HepG2 (cell line): ENCODE results near the gene ONECUT1. TPM values are rescaled to one million over a fixed set of nuclear protein-coding genes. Genes with fewer than 3 reads are reported as not detected.

Experiments used
- ARNTL ChIP-seq: sonication (generic); formaldehyde crosslinking; IDR thresholded peaks from 2 replicates; pipeline ENCODE4 v1.4.0; 2020; ENCODE audit warnings: mild to moderate bottlenecking, missing genetic modification reagents
- DNMT3B ChIP-seq: conservative IDR thresholded peaks from 2 replicates; pipeline ENCODE4 v1.6.1; 2016; ENCODE audit warnings: missing biosample characterization, control low read depth
- EHMT2 ChIP-seq: fragments of 200-600 bp; sonication (generic); IDR thresholded peaks from 2 replicates; pipeline ENCODE4 v1.7.0; 2017; ENCODE audit warnings: antibody characterized with exemption, low read depth, low read length, borderline replicate concordance
- GTF2F1 ChIP-seq: fragments of 150-350 bp; IDR thresholded peaks from 2 replicates; pipeline ENCODE4 v1.6.1; 2014; ENCODE audit warnings: low read length
- HES4 ChIP-seq: sonication (generic); formaldehyde crosslinking; IDR thresholded peaks from 2 replicates; pipeline ENCODE4 v1.9.0; 2021; ENCODE audit warnings: mild to moderate bottlenecking, missing genetic modification reagents, borderline replicate concordance
- HIVEP1 ChIP-seq: sonication (generic); formaldehyde crosslinking; IDR thresholded peaks from 2 replicates; pipeline ENCODE4 v1.4.0; 2020; ENCODE audit warnings: mild to moderate bottlenecking, missing genetic modification reagents
- MAF1 ChIP-seq: sonication (generic); formaldehyde crosslinking; IDR thresholded peaks from 2 replicates; pipeline ENCODE4 v1.5.0; 2020; ENCODE audit warnings: missing genetic modification reagents, borderline replicate concordance
- RORA ChIP-seq: sonication (generic); formaldehyde crosslinking; IDR thresholded peaks from 2 replicates; pipeline ENCODE4 v1.5.0; 2020; ENCODE audit warnings: mild to moderate bottlenecking, missing genetic modification reagents, moderate library complexity
- SOX13 ChIP-seq, 3 experiments: fragments of 450-650 bp in 1 of 3; sonication (generic) in 1 of 3; formaldehyde crosslinking in 1 of 3; IDR thresholded peaks in 2 of 3; conservative IDR thresholded peaks in 1 of 3; 2 replicates each; pipeline versions ENCODE4 v1.5.0 to v1.6.1; 2016 to 2020; ENCODE audit warnings: antibody characterized with exemption in 1 of 3, mild to moderate bottlenecking in 1 of 3, missing compliant biosample characterization in 1 of 3, missing genetic modification reagents in 1 of 3, moderate library complexity in 1 of 3
- SOX6 ChIP-seq, 2 experiments: fragments of 450-650 bp in 1 of 2; sonication (generic) in 1 of 2; formaldehyde crosslinking in 1 of 2; IDR thresholded peaks; 2 replicates each; pipeline versions ENCODE4 v1.4.0 to v1.6.1; 2017 to 2020; ENCODE audit warnings: antibody characterized with exemption in 1 of 2, mild to moderate bottlenecking in 1 of 2, missing genetic modification reagents in 1 of 2
- YEATS2 ChIP-seq: sonication (generic); formaldehyde crosslinking; IDR thresholded peaks from 2 replicates; pipeline ENCODE4 v1.4.0; 2020; ENCODE audit warnings: missing genetic modification reagents, borderline replicate concordance
- ZBTB7A ChIP-seq: sonication (generic); formaldehyde crosslinking; IDR thresholded peaks from 2 replicates; pipeline ENCODE4 v1.8.0; 2022; ENCODE audit warnings: mild to moderate bottlenecking, missing genetic modification reagents
- ZNF678 ChIP-seq: sonication (generic); formaldehyde crosslinking; IDR thresholded peaks from 2 replicates; pipeline ENCODE4 v1.4.0; 2020; ENCODE audit warnings: mild to moderate bottlenecking, missing genetic modification reagents
- polyA plus RNA-seq, 8 experiments: library from polyadenylated mRNA; depleted of rRNA in 3 of 8; stranded (reverse) in 7 of 8; unstranded in 1 of 8; fragments of >200 nt; fragmentation: Illumina TruSeq in 4 of 8; extraction: Trizol in 4 of 8; gene quantifications; 2 replicates each; pipeline versions ENCODE4 v1.2.1 to v1.2.3, GENCODE V29; 2011 to 2016; ENCODE audit warnings: low read depth in 4 of 8, missing spikeins in 1 of 8, mixed read lengths in 1 of 8; ENCODE audit not compliant: insufficient read depth in 1 of 8
- total RNA-seq, 5 experiments: library from RNA; depleted of rRNA; stranded (reverse); fragments of >200 nt; fragmentation: Illumina TruSeq; extraction: Trizol; gene quantifications; 2 replicates each; pipeline ENCODE4 v1.2.3, GENCODE V29; 2016; ENCODE audit warnings: low read depth in 1 of 5
- TF ChIP-seq, protein P1 (sequence below): sonication (generic); formaldehyde crosslinking; IDR thresholded peaks from 2 replicates; pipeline ENCODE4 v1.4.0; 2020; ENCODE audit warnings: mild to moderate bottlenecking, missing genetic modification reagents
- TF ChIP-seq, protein P2 (sequence below): IDR thresholded peaks from 2 replicates; pipeline ENCODE4 v1.6.1; 2016; ENCODE audit warnings: missing genetic modification reagents, missing compliant biosample characterization
- TF ChIP-seq, protein P3 (sequence below): sonication (generic); formaldehyde crosslinking; IDR thresholded peaks from 2 replicates; pipeline ENCODE4 v1.5.1; 2020; ENCODE audit warnings: mild to moderate bottlenecking, moderate library complexity, missing genetic modification reagents
- TF ChIP-seq, protein P4 (sequence below): sonication (generic); formaldehyde crosslinking; IDR thresholded peaks from 2 replicates; pipeline ENCODE4 v1.4.0; 2020; ENCODE audit warnings: missing genetic modification reagents
- TF ChIP-seq, protein P5 (sequence below): sonication (generic); formaldehyde crosslinking; conservative IDR thresholded peaks from 2 replicates; pipeline ENCODE4 v1.4.0; 2020; ENCODE audit warnings: missing genetic modification reagents
- TF ChIP-seq, protein P6 (sequence below): IDR thresholded peaks from 2 replicates; pipeline ENCODE4 v1.6.1; 2016; ENCODE audit warnings: missing compliant biosample characterization, missing genetic modification reagents, borderline replicate concordance

ONECUT1 gene
- total and polyA plus RNA-seq, 2 of the 13 experiments (the other 11 are each of a cell fraction or from before 2014, with no cell fraction given), result 3.5 to 9.1 TPM

DNA sequence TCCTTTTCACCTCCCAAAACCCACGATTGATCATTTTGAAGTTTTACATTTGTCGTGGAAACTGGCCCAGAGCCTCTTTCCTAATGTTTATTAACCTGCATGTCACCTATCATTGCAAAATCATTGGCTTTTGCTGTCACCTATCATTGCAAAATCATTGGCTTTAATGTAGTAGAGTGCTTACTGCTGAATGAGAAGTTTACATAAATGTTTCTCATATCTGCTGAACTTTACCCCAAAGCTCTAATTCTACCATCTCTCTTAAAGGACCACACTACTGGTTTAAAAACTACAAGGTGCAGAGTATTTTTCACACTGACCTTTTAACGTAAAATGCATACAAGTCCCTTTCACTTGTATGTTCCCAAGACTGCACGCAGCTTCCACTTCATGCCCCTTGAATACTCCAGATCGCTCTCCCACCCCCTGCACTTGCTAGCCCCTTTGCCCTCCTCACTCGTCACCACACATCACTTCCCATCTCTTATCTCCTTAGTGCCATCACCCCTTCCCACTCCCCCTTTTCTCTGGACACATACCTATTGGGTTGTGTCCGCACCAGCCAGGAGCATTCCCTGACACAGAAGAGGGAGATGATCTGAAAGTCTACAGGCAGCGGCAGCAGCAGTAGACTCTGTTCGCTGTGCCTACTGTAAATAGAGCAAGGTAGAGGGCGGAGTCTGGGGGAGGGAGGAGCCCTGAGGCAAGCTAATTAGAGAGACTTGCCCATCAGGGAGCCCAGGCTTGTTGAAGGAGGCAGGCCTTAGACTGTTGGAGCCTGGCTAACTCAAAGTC lies 80.8 kb downstream of the ONECUT1 start (continued):
- TF ChIP-seq SOX13 (IDR thresholded peaks at IDR 0.05), result no peak
- no peak for TF ChIP-seq SOX13 (CRISPR knock-in tag; conservative IDR thresholded peaks at IDR 0.05 in 1 of 2, IDR thresholded peaks at IDR 0.05 in 1 of 2)
- TF ChIP-seq DNMT3B (CRISPR knock-in tag), result no peak
- TF ChIP-seq, protein P1, sequence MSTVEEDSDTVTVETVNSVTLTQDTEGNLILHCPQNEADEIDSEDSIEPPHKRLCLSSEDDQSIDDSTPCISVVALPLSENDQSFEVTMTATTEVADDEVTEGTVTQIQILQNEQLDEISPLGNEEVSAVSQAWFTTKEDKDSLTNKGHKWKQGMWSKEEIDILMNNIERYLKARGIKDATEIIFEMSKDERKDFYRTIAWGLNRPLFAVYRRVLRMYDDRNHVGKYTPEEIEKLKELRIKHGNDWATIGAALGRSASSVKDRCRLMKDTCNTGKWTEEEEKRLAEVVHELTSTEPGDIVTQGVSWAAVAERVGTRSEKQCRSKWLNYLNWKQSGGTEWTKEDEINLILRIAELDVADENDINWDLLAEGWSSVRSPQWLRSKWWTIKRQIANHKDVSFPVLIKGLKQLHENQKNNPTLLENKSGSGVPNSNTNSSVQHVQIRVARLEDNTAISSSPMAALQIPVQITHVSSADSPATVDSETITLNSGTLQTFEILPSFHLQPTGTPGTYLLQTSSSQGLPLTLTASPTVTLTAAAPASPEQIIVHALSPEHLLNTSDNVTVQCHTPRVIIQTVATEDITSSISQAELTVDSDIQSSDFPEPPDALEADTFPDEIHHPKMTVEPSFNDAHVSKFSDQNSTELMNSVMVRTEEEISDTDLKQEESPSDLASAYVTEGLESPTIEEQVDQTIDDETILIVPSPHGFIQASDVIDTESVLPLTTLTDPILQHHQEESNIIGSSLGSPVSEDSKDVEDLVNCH (CRISPR knock-in tag), result no peak
- TF ChIP-seq EHMT2, result no peak
- TF ChIP-seq YEATS2 (CRISPR knock-in tag), result no peak
- TF ChIP-seq, protein P2, sequence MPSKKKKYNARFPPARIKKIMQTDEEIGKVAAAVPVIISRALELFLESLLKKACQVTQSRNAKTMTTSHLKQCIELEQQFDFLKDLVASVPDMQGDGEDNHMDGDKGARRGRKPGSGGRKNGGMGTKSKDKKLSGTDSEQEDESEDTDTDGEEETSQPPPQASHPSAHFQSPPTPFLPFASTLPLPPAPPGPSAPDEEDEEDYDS (CRISPR knock-in tag), result peak; percentile 70; the same call in 1 of the 2 replicates
- no peak for TF ChIP-seq HIVEP1 (CRISPR knock-in tag)
- TF ChIP-seq, protein P3, sequence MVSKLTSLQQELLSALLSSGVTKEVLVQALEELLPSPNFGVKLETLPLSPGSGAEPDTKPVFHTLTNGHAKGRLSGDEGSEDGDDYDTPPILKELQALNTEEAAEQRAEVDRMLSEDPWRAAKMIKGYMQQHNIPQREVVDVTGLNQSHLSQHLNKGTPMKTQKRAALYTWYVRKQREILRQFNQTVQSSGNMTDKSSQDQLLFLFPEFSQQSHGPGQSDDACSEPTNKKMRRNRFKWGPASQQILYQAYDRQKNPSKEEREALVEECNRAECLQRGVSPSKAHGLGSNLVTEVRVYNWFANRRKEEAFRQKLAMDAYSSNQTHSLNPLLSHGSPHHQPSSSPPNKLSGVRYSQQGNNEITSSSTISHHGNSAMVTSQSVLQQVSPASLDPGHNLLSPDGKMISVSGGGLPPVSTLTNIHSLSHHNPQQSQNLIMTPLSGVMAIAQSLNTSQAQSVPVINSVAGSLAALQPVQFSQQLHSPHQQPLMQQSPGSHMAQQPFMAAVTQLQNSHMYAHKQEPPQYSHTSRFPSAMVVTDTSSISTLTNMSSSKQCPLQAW (CRISPR knock-in tag), result 0 out of 2 replicates have a peak, but pooled peaks have one; percentile 42
- TF ChIP-seq, protein P4, sequence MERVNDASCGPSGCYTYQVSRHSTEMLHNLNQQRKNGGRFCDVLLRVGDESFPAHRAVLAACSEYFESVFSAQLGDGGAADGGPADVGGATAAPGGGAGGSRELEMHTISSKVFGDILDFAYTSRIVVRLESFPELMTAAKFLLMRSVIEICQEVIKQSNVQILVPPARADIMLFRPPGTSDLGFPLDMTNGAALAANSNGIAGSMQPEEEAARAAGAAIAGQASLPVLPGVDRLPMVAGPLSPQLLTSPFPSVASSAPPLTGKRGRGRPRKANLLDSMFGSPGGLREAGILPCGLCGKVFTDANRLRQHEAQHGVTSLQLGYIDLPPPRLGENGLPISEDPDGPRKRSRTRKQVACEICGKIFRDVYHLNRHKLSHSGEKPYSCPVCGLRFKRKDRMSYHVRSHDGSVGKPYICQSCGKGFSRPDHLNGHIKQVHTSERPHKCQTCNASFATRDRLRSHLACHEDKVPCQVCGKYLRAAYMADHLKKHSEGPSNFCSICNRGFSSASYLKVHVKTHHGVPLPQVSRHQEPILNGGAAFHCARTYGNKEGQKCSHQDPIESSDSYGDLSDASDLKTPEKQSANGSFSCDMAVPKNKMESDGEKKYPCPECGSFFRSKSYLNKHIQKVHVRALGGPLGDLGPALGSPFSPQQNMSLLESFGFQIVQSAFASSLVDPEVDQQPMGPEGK (CRISPR knock-in tag), result no peak
- no peak for TF ChIP-seq GTF2F1
- TF ChIP-seq MAF1, result no peak
- TF ChIP-seq, protein P5, sequence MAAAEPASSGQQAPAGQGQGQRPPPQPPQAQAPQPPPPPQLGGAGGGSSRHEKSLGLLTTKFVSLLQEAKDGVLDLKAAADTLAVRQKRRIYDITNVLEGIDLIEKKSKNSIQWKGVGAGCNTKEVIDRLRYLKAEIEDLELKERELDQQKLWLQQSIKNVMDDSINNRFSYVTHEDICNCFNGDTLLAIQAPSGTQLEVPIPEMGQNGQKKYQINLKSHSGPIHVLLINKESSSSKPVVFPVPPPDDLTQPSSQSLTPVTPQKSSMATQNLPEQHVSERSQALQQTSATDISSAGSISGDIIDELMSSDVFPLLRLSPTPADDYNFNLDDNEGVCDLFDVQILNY (CRISPR knock-in tag), result no peak
- TF ChIP-seq ZBTB7A (CRISPR knock-in tag), result no peak
- TF ChIP-seq HES4 (CRISPR knock-in tag), result no peak
- TF ChIP-seq ARNTL (CRISPR knock-in tag), result no peak
- no peak for TF ChIP-seq ZNF678 (CRISPR knock-in tag)
- TF ChIP-seq RORA, result no peak
- TF ChIP-seq, protein P6, sequence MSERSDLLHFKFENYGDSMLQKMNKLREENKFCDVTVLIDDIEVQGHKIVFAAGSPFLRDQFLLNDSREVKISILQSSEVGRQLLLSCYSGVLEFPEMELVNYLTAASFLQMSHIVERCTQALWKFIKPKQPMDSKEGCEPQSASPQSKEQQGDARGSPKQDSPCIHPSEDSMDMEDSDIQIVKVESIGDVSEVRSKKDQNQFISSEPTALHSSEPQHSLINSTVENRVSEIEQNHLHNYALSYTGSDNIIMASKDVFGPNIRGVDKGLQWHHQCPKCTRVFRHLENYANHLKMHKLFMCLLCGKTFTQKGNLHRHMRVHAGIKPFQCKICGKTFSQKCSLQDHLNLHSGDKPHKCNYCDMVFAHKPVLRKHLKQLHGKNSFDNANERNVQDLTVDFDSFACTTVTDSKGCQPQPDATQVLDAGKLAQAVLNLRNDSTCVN (CRISPR knock-in tag), result no peak
- no peak for TF ChIP-seq SOX6 (IDR thresholded peaks at IDR 0.05)
- peak; percentile 19; the same call in 1 of the 2 replicates for TF ChIP-seq SOX6 (CRISPR knock-in tag; IDR thresholded peaks at IDR 0.05)
